ENCODE measurements around the gene TCF12.

Gene TCF12

DNA sequence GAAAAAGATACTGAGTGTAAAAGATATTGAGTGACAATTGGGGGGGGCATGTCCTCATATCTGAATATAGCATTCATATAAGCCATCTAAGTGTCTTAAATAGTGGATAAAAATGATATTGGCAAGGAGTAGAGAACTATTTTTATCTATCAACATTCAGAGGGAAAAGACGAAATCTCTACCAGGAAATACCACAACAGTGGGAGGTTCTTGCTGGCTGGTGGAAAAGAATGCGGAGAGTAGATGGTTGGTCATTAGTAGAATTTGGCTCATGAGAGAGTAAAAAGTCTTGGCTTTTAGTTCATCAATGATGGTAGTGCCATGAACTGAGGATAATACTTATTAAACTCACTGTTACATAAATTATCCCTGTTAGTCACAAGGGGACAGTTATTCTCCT is 4.8 kb upstream of the TCF12 start:
- no peak overlapping the region for H3K9ac ChIP-seq (ENCODE audit: low read length)
- H3K4me3 ChIP-seq (ENCODE audit: low read depth, low read length, poor library complexity, severe bottlenecking): no peak overlapping the region
- no peaks in the 10 kb centered on the region for H3F3A ChIP-seq (ENCODE audit: insufficient read depth, low read length)
- no peaks in the 10 kb centered on the region for H3K79me2 ChIP-seq (ENCODE audit: insufficient read depth, low read length)
- H3K9me3 ChIP-seq (ENCODE audit: low read length): no peaks in the 10 kb centered on the region
- H3K27me3 ChIP-seq (ENCODE audit: insufficient read depth, low read length): no peaks in the 10 kb centered on the region
- no peaks in the 10 kb centered on the region for H4K20me1 ChIP-seq (ENCODE audit: insufficient read depth, low read length)
- TF ChIP-seq, protein P1, sequence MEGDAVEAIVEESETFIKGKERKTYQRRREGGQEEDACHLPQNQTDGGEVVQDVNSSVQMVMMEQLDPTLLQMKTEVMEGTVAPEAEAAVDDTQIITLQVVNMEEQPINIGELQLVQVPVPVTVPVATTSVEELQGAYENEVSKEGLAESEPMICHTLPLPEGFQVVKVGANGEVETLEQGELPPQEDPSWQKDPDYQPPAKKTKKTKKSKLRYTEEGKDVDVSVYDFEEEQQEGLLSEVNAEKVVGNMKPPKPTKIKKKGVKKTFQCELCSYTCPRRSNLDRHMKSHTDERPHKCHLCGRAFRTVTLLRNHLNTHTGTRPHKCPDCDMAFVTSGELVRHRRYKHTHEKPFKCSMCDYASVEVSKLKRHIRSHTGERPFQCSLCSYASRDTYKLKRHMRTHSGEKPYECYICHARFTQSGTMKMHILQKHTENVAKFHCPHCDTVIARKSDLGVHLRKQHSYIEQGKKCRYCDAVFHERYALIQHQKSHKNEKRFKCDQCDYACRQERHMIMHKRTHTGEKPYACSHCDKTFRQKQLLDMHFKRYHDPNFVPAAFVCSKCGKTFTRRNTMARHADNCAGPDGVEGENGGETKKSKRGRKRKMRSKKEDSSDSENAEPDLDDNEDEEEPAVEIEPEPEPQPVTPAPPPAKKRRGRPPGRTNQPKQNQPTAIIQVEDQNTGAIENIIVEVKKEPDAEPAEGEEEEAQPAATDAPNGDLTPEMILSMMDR (IDR thresholded peaks at IDR 0.05; ENCODE audit: low read length): no peak
- H3K9me2 ChIP-seq (ENCODE audit: low read depth, low read length): no peaks in the 10 kb centered on the region
- H3K4me1 ChIP-seq (ENCODE audit: insufficient read depth, low read length, severe bottlenecking): peaks cover 14% of the 10 kb centered on the region
- H3K4me2 ChIP-seq (ENCODE audit: low read length): no peak overlapping the region
- no peak overlapping the region for H3K27ac ChIP-seq (ENCODE audit: low read depth, low read length, poor library complexity, severe bottlenecking)
- H3K36me3 ChIP-seq (ENCODE audit: insufficient read depth, low read length): peaks cover 5% of the 10 kb centered on the region; the same call in 1 of the 2 replicates
- H2AFZ ChIP-seq (ENCODE audit: low read length): no peak overlapping the region

DNA sequence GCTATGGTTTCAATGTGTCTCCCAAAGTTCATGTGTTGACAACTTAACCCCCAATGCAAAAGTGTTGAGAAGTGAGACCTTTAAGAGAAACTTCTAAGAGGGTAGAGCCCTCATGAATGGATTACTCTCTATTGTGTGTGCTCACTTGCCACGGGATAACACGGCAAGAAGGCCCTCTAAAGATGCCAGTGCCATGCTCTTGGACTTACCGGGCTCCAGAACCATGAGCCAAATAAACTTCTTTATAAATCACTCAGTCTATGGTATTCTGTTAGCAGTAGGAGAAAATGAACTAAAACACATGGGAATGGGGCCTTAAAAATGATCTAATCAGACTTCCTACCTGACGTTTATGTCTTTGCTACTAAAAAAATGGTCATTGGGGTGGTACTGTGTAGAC is 2.6 kb upstream of the TCF12 start:
- Histone ChIP-seq H2AFZ (ENCODE audit: low read length) (no peak overlapping the region), H3F3A (ENCODE audit: insufficient read depth, low read length) (no peaks in the 10 kb centered on the region), H3K79me2 (ENCODE audit: insufficient read depth, low read length) (peaks cover 21% of the 10 kb centered on the region), H3K36me3 (ENCODE audit: insufficient read depth, low read length) (peaks cover 9% of the 10 kb centered on the region), H3K9me3 (ENCODE audit: low read length) (no peaks in the 10 kb centered on the region), H3K4me2 (ENCODE audit: low read length) (no peak overlapping the region), H3K9ac (ENCODE audit: low read length) (no peak overlapping the region), H4K20me1 (ENCODE audit: insufficient read depth, low read length) (no peaks in the 10 kb centered on the region), H3K4me3 (ENCODE audit: low read depth, low read length, poor library complexity, severe bottlenecking) (no peak overlapping the region), H3K27me3 (ENCODE audit: insufficient read depth, low read length) (no peaks in the 10 kb centered on the region), H3K27ac (ENCODE audit: low read depth, low read length, poor library complexity, severe bottlenecking) (no peak overlapping the region), H3K9me2 (ENCODE audit: low read depth, low read length) (no peaks in the 10 kb centered on the region), H3K4me1 (ENCODE audit: insufficient read depth, low read length, severe bottlenecking) (peaks cover 20% of the 10 kb centered on the region)
- TF ChIP-seq, protein P1 (IDR thresholded peaks at IDR 0.05; ENCODE audit: low read length): no peak
- TF ChIP-seq EZH2 (IDR thresholded peaks at IDR 0.05; ENCODE audit: borderline replicate concordance, low read length): no peak

DNA sequence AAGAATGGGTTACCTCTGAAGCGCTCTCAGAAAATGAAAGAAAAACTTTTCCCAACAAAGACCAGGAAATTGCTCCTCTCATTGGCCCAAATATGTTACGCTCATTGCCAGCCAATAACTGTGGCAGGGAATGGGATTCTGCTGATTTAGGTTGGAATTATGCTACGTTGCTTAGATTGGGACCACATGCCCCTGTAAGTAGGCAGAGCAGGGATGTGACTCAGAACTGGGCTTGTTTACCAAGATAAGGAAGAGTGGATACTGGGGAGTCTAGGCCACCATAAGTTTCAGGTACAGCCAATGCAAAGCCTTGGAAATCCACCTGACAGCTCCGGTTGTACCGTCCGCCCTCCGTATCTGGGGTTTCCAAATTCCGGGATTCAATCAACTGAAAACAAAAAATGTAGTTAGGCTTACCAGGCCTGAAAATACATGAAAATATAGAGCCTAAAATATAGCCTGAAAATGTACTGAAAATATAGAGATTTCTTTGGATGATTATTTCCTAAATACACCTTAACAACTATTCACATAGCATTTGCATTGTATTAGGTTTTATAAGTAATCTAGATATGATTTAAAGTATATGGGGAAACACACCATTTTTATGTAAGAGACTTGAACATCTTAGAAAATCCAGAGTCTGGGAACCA is 1.5 kb upstream of the TCF12 start:
- H4K20me1 ChIP-seq (ENCODE audit: insufficient read depth, low read length): no peaks in the 10 kb centered on the region
- H3K9ac ChIP-seq (ENCODE audit: low read length): peak overlapping the region; percentile 95
- peak overlapping the region; percentile 77 for H3K4me2 ChIP-seq (ENCODE audit: low read length)
- no peaks in the 10 kb centered on the region for H3K9me3 ChIP-seq (ENCODE audit: low read length)
- peak overlapping the region; percentile 69 for H3K4me3 ChIP-seq (ENCODE audit: low read depth, low read length, poor library complexity, severe bottlenecking)
- H3K4me1 ChIP-seq (ENCODE audit: insufficient read depth, low read length, severe bottlenecking): peaks cover 31% of the 10 kb centered on the region
- no peak overlapping the region for H3K27ac ChIP-seq (ENCODE audit: low read depth, low read length, poor library complexity, severe bottlenecking)
- H3K27me3 ChIP-seq (ENCODE audit: insufficient read depth, low read length): no peaks in the 10 kb centered on the region
- TF ChIP-seq, protein P1 (IDR thresholded peaks at IDR 0.05; ENCODE audit: low read length): no peak
- no peak for TF ChIP-seq EZH2 (IDR thresholded peaks at IDR 0.05; ENCODE audit: borderline replicate concordance, low read length)
- no peak overlapping the region for H2AFZ ChIP-seq (ENCODE audit: low read length)
- no peaks in the 10 kb centered on the region for H3F3A ChIP-seq (ENCODE audit: insufficient read depth, low read length)
- peaks cover 11% of the 10 kb centered on the region for H3K36me3 ChIP-seq (ENCODE audit: insufficient read depth, low read length)
- no peaks in the 10 kb centered on the region for H3K9me2 ChIP-seq (ENCODE audit: low read depth, low read length)
- H3K79me2 ChIP-seq (ENCODE audit: insufficient read depth, low read length): peaks cover 32% of the 10 kb centered on the region
